Body of pancreas (tissue), 4 donors: ENCODE data around the gene ARHGAP24.

ENCODE experiments used
- POLR2A ChIP-seq, 3 donors: fragments of 450-650 bp; IDR thresholded peaks; one replicate each; pipeline ENCODE4 v1.6.1; 2016; ENCODE audit warnings: antibody characterized with exemption in 3 of 3, mild to moderate bottlenecking in 2 of 3
- TF ChIP-seq, protein P1 (sequence below), 7 experiments: fragments of 450-650 bp in 4 of 7; fragments of 200-600 bp in 3 of 7; sonication (generic) in 3 of 7; IDR thresholded peaks; one replicate each; pipeline ENCODE4 v1.5.1; 2016 to 2019; ENCODE audit warnings: antibody characterized with exemption in 7 of 7

DNA sequence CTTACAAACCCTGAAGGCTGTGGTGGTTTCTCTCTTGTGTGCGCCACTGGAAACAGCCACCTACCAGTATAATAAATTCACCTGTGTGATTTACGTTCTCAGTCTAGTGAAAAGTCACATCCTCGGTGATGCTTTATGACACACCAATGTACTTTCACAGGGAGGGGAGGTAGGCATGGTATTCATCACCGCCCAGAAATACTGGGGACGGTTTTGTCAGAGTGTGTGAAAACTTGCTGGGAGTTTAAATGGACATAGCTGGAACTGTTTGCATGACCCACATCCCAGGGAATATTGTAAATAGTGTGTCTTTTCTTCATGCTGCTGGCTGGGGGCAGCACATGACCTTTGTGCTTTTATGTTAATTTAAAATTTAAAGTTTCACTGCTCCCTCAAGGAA lies 463.1 kb downstream of the ARHGAP24 start:
- TF ChIP-seq, protein P1, sequence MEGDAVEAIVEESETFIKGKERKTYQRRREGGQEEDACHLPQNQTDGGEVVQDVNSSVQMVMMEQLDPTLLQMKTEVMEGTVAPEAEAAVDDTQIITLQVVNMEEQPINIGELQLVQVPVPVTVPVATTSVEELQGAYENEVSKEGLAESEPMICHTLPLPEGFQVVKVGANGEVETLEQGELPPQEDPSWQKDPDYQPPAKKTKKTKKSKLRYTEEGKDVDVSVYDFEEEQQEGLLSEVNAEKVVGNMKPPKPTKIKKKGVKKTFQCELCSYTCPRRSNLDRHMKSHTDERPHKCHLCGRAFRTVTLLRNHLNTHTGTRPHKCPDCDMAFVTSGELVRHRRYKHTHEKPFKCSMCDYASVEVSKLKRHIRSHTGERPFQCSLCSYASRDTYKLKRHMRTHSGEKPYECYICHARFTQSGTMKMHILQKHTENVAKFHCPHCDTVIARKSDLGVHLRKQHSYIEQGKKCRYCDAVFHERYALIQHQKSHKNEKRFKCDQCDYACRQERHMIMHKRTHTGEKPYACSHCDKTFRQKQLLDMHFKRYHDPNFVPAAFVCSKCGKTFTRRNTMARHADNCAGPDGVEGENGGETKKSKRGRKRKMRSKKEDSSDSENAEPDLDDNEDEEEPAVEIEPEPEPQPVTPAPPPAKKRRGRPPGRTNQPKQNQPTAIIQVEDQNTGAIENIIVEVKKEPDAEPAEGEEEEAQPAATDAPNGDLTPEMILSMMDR (IDR thresholded peaks at IDR 0.05), result no peak
- TF ChIP-seq POLR2A (IDR thresholded peaks at IDR 0.05), result no peak
